Hematopoietic multipotent progenitor cell treated with erythropoietin and hydrocortisone succinate and interleukin-3 and kit ligand, for 8 days (in vitro differentiated cells): Measurements from ENCODE around the gene RPS17.
"Not testable (repeated sequence)": the region's sequence is repeated elsewhere in the genome, so short reads cannot be mapped to it uniquely, and the experiment has no call there.

Source experiments
- DNase-seq: peaks from one replicate; pipeline ENCODE4 v3.0.0-alpha.2; 2015

Gene RPS17

GRCh38 chr15:82545478-82545877, 5.2 kb upstream of the RPS17 start:
- no peak for DNase-seq

GRCh38 chr15:82545002-82545401, 4.7 kb upstream of the RPS17 start:
- DNase-seq = no peak

GRCh38 chr15:82544431-82544830, 4.2 kb upstream of the RPS17 start:
- DNase-seq = no peak

GRCh38 chr15:82543160-82543559, 2.9 kb upstream of the RPS17 start:
- DNase-seq = peak; percentile 60

DNA sequence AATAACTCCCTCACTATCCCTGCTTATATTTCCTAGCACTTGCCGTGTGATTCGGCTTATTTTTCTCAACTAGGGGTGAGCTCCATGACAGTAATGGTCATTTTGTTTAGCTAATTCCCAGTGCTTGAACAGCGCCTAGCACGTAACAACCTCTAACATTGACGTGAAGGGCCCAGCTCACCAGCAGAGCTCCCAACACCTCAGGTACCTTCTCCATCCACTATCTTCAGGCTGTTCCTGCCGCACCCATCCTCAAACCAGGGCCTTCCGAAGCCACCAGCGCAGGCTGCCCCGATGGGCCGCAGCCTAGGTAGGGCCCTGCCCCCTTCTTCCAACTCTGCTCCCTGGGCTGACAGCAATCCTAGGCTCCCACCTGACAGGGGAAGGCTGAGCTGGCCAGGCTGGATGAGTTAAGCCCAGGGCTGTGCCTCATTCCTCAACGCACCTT, 751 bp upstream of the RPS17 start:
- DNase-seq = no peak

DNA sequence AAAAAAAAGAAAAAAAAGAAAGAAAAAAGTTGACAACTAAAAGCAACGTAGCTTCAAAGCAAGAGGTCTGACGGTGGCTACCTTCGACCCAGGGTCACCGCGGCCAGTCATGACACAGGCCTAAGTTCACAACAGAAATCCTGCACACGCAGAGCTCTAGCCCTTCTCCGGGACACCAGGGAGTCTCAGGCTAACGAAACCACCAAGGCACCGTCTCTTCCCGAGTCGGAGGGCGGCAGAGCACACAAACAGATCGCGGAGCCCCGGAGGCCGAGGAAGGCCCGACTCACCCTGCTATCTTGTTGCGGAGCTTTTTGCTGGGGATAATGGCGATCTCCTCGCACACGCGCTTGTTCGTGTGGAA, 584 bp downstream of the RPS17 start:
- peak; percentile 35 for DNase-seq

DNA sequence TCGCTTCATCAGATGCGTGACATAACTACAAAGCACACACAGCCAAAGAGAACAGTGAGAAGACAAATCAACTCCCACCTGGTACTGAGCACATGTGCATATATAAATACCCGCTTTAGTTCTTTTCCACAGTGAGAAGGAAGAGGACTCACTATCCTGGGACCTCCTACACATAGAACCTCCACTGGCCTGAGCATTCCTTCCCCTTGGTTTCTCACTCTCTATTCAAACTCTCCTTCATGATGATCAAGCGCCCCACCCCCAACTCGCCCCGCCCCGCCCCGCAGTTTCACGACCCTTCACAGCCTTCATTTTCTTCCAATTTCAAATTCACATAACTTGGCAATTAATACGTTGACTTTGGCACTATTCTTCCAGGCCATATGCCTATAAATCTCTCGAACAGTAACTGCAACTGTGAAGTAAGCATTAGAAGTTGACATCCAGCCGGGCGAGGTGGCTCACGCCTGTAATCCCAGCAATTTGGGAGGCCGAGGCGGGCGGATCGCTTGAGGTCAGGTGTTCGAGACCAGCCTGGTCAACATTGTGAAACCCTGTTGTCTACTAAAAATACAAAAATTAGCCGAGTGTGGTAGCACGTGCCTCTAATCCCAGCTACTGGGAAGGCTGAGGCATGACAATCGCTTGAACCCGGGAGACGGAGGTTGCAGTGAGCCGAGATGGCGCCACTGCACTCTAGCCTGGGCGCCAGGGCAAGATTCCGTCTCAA, 1.1 kb downstream of the RPS17 start:
- DNase-seq = peak; percentile 27

DNA sequence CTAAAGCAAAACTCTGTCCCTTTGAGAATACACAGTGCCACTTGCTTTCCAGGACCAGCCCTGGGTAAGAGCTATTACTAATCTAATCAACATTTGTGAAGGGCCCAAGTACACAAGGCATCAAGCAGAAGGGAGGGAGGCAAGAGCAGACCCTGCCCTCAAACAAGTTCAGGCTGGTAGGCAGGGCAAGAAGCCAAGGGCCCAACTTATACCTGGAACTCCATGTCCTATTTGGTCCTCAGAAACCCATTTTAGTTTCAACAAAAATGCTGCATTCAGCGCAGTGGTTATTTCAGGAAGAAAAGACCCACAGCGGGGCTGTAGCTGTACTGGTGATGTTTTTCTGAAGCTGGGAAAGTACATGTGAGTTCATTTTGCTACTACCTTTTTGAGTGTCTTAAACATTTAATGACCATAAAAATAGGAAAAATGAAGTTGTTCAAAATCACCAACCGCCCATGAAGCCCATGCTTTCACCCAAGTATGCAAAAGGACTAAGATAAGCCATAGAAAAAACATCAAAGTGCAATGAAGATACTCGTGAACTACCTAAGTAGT, 2.8 kb downstream of the RPS17 start:
- no peak for DNase-seq

DNA sequence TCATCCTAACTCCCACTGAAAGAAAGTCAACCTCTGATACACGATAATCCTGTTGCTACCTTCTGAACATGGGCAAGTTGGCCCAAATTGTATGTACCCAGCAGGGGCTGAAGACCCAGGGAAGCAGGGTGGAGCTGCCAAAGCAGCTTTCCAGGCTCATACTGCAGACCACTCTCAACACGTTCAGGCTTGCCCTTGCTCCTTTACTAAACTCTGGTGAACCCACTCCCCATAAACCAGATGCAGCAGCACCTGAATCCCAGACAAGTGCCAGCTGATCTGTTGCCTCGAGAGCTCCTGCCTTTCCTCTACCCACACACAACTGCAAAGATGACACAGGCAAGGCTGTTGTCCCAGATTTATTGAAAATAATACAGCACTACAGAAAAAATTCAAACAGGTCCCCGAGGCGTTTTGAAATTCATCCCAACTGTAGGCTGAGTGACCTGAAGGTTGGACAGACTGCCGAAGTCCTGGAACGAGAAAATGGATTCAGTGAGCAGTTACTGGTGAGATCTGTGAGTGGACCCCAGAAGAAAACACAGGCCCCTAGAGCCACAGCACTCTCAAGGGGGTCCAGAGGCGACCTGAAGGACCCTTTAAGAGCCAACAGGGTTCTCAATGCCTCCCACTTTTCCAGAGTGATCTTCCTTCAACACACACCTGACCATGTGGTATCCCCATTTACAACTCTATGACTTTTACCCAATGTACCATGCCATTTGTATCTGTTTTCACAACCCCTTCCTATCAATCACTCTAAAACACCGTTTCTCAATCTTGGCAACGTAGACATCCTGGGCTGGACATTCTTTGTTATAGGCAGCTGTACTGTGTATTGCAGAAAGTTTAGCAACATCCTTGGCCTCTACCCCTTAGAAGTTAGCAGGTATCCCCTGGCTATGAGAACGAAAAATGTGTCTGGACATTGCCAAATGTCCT, 3.6 kb downstream of the RPS17 start:
- DNase-seq = no peak

DNA sequence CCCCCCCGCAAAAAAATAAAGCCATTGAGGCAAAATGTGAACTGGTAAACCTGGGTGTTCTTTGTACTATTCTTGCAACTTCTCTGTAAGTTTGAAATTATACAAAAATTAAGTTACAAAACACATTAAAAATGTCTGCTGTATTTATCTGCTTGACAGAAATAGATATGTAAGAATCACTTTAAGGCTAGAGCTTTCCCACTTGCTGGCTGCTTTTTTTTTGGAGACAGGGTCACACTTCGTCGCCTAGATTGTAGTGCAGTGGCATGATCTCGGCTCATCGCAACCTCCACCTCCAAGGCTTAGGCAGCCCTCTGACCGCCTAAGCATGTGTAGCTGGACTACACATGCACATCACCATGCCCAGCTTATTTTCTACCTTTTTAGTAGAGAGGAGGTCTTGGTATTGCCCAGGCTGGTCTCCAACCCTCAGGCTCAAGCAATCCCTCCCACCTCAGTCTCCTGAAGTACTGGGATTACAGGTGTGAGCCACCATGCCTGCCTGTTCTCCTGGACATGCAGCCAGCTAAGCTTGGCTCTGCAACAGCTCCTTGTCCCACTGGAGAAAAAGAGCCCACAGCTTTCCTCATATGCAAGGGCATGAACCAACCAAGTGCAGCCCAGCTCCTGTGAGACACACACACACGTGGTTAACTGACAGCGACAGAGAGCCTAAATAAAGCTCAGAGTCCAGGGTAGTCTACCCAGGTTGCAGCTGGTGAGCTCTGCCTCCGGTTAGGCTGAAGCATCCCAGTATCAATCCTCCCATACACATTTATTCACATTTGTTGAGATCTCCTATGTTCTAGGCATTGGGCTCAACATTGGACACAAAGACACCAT, 4.5 kb downstream of the RPS17 start:
- peak; percentile 28 for DNase-seq

DNA sequence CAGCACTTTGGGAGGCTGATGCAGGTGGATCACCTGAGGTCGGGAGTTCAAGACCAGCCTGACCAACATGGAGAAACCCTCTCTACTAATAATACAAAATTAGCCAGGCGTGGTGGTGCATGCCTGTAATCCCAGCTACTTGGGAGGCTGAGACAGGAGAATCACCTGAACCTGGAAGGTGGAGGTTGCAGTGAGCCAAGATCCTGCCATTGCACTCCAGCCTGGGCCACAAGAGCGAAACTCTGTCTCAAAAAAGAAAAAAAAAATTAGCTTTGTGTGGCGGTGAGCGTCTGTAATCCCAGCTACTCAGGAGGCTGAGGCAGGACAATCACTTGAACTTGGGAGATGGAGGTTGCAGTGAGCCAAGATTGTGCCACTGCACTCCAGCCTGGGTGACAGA, 5.1 kb downstream of the RPS17 start:
- DNase-seq = not testable (repeated sequence)

DNA sequence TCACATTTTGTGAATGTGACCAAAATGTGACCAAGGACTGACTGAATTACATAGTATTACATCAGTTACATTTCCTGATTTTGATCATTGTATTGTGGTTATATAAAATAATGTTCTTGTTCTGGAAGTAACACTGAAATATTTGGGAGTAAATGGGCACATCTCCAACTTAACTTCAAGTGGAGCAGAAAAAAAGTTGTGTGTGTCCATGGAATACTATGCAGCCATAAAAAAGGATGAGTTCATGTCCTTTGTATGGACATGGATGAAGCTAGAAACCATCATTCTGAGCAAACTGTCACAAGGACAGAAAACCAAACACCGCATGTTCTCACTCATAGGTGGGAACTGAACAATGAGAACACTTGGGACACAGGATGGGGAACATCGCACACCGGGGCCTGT, 5.8 kb downstream of the RPS17 start:
- not testable (repeated sequence) for DNase-seq

DNA sequence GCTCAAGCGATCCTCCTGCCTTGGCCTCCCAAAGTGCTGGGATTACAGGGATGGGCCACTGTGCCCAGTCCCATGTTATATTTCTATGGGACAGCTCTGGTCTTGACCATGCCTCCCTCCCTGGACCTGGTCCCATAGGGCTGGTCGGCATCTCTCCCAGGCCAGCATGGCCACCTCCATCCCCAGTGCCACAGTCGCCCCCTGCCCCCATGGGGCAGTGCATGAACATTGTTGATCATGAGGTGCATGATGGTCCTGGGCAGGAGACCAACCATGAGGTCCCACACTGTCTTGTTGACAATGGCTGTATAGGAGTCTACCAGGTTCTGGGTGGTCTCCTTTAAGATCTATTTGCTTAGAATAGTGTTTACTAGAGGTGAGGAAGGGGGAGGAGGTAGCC, 6.5 kb downstream of the RPS17 start:
- DNase-seq = no peak

- DNase-seq = no peak
These were observed 7.2 kb downstream of the RPS17 start for GRCh38 chr15:82532991-82533481.

GRCh38 chr15:82532383-82532990, 7.8 kb downstream of the RPS17 start:
- DNase-seq = no peak

- DNase-seq = no peak
These were observed 8.5 kb downstream of the RPS17 start for GRCh38 chr15:82531496-82532382.

DNA sequence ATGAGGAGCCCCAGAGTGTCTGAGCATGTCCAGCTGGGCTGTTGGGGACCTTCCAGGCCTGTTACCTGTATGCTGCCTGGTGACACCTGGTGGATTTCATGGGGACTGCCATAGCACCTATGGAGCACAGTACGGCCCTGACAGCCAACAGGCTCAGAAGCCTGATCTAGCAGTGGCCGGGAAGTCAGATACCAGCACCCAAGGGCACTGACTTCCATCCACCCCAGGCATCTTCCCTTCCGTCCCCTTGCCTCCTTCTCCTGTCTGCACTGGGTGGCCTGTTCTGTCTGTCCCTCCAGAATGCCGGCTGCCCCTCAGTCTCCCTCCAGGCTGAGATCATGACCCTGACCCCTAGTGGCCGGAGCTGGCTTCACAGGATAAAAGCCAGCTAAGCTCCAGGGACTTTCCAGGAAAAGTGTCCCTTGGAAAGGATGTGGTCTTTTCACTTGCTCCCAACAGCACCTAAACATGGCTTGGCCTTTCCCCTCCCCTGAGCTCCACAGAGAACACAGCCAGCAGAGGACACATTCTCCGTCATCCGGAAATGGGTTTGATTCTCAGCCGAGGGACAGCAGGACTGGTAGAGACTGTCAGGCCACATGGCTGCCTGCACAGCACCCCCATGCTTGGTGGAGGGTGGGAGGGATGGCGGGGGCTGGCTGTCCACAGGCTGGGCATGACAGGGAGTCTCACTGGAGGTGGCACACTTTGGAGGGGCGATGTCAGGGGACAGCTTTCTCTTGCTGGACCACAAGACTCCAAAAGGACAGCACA, 9.5 kb downstream of the RPS17 start:
- peak; percentile 74 for DNase-seq

GRCh38 chr15:82530006-82530405, 10.3 kb downstream of the RPS17 start:
- DNase-seq = no peak

- DNase-seq = not testable (repeated sequence)
These were observed 26.7 kb downstream of the RPS17 start for GRCh38 chr15:82513587-82513986.

DNA sequence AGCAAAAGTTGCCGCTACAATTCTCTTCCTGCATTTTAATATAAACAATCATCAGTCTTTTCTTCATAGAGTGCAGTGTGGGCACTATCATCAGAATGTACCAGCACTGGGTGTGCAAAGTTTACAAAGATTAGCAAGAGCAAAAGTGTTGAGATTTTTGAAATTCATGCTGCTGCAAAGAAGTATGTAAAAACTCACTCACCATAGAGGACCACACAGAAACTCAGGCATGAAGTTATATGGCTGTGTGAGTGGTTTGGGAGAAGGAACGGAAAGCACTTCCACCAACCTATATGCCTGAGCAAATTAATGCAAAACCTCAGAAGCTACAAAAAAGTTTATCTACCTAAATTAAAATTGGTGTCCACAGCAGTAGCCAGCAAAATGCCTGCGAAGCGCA, 32.6 kb downstream of the RPS17 start:
- DNase-seq = not testable (repeated sequence)
